MV-4-11 (cell line): ENCODE measurements around the gene ZNF322.

ENCODE experiments used
- DNase-seq: peaks from one replicate; lab custom pipeline; 2025; lab: John Stamatoyannopoulos, UW

The ZNF322 gene

DNA sequence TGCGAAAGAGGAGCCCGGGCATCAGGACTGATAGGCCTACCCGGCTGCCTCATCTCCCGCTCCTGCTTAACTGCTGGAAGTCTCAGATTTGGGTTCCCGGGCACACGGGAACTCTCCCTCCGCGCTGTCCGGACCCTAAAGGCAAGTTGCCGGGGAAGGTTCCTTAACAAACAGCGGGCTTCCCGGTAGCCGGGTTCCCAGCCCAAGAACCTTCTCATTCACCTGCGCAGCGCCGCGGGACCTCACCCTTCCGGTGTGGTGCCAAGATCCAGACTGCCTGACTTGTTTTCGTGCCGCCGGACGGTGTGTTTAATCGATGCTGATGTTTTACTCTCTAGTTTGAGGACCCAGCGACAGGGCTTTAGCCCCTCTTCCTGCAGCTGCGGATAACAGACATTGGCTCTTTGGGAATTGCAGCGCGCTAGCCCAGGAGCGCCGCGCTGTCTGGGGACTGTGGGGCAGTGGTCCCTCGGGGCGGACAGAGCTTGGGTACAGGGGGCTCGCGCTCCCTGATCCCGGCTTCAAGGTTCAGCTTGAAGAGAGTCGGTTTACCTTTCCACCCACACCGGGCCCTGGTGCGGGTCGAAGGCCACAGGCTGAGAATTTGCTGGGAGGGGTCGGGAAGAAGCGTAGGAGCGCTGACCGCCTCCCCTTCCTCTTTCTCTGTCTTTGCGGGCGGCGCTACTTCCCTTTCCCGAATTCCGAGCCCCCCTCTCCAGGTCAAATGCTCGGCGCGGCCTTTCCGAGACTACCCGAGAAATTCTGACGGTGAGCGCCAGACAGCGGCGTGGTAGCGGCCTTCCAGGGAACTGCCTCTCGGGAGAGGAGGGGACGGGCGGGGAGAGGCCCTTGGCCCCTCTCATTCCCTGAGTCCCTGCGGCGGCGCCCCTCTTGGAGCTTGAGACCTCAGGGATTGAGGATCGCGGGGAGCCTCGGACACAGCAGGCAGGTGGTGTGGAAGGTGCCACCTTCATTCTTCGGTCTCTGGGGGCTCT lies 45.6 kb downstream of the ZNF322 start:
- no peak for DNase-seq

DNA sequence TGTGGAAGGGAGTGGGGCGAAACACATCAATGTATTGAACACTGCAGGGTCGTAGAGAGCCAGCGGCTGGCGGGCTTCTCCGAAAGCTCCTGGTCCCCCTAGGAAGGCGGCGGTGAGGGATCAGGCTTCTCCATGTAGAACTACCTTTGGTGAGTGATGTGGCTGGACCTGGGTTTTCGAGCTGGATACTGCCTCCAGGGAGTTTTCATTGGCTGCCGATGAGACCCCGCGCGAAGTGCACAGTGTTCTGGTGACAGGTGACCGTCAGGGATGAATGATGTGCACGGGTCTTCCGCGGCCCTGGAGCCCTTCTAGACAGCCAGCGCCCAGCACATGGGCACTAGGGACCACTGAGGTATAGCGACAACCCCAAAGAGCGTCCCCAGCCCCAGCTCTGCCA lies 46.3 kb downstream of the ZNF322 start:
- no peak for DNase-seq

DNA sequence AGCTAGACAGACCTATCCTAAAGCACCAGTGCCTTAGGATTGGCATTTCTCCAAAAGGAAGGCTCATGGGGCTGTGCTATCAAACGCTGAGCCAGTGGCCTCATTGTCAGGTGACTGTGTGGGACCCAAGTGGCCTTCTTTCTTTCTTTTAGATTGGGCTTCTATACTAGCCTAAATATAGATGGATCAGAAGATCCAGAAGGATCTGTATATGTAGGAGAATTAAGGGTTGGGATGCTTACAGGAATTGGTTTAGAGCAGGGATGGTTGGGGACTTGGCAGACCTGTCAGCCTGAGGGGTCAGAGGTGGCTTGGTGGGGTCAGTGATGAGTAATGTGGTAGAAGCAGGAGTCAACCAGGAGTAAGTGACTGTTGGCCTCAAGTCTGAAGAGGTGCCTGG lies 47.9 kb downstream of the ZNF322 start:
- no peak for DNase-seq

DNA sequence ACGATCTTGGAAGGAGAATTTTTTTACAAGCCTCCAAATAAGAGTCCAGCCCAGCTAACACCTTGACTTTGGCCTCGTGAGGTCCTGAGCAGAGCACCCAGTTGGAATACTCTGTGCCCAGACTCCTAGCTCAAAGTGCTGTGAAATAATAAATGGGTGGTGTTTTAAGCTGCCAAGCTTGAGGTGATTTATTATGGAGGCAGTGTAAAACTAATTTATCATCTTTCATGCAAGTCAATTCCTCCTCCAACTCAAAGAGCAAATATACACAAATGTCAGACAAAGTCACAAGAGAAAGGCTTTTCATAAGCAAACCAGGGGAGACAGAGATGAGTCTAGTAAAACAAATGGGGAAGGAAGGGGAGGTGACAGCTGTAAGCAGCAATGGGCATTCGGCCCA lies 50.1 kb downstream of the ZNF322 start:
- DNase-seq: no peak

DNA sequence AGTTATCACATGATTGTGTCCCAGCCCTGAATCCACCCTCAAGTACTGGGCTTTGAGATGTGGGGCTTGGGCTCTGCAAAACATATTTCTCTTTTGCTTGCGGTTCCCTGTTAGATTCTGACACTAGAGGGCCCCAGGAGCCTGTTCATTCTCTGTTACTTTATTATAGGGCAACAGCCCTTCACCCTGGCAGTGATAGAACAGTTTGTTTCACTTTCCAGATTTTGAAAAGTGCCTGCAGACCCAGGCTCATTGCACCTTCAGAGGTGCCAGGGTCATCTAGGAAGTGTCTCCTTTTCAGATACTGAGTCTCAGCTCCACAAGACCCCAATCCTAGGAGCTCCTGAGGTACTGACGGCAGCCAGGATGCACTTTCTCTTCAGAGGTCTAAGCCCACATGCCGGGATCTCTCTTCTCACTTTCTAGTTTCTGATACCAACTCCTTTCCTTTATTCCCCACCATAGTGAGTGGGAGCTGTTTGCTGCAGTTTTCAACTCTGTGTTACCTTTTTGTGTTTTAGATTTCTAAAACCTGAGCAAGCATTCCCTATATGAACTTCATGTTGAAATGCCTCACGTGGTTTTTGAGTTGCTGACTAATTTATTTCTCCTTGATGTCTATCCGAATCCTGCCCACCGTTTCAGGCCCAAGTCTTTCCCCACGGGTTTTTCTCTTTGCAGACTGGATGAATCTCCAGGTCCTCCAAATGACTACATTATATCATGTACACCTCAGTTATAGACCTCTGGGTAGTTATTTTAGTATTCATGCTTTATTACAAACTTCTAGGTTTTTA lies 51.9 kb downstream of the ZNF322 start:
- DNase-seq: peak; percentile 58

DNA sequence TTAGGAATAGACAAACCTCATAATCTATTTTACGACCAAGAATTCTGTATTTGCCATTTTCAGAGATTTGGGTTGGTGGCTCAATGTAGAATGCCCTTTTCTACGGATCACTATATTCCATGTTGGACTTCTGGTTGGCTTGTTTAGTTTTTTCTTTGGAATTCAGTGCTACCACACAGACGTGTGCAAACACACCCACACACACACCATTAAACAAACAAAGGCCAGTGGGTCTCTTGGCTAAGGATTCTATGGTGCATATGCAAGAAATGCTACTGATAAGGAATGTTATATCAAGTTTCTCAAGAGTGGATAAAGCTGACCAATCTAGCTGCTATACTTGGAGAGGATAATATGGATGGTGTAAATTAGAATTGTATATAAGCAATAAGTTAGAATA lies 54.7 kb downstream of the ZNF322 start:
- DNase-seq: no peak

DNA sequence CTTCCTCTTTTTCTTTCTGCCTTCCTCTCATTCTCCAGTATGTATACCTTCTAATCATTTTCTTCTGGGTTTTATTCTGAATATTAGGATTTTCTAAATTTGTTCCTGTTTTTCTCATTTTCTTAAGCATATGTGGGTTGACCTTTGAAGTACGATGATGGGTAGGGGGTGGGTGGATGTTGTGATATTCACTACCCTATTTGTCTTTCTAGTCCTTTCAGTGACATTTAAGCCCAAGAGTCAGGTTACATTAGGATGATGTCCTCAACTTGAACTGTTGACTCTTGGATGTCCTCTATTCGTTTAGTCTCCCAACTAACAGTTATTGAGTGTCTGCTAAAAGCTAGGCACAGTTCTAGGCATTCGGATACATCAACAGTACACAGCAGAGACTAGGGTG lies 55.5 kb downstream of the ZNF322 start:
- DNase-seq: no peak

DNA sequence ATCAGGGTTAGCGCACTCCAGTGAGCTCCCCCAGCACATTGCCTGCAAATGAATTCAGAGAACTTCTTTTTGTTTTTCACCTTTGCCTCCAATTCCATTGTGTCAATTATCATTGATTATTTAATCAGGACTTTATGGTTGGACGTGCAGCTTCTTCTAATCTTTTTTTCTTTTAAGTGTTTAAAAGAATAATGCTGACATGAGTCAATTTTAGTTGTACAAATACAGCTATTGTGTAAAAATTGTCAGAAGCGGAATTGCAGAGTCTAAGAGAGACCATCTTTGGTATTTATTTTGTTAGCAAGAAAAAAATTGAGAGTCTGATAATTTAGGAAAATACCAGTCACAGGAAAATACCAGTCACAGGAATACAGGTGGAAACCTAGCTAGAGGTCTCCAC lies 57.3 kb downstream of the ZNF322 start:
- DNase-seq: no peak

DNA sequence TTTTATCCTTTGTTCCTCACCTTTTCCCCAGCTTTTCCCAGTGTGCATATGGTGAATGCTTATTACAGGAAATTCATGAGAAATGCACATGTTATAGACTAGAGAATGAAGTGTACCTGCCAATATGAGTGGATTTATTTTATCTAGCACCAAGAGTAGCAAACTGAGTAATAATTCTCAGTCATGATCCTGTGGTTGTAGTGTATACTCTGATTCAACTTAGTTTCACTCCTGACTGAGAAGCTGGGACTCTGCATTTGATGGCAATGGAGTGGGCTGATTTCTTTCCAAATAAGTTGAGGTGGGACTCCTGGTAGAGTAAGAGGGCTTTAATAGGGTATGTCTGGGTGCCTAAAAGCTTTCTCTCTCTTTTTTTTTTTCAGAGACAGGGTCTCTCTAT lies 58.8 kb downstream of the ZNF322 start:
- no peak for DNase-seq

DNA sequence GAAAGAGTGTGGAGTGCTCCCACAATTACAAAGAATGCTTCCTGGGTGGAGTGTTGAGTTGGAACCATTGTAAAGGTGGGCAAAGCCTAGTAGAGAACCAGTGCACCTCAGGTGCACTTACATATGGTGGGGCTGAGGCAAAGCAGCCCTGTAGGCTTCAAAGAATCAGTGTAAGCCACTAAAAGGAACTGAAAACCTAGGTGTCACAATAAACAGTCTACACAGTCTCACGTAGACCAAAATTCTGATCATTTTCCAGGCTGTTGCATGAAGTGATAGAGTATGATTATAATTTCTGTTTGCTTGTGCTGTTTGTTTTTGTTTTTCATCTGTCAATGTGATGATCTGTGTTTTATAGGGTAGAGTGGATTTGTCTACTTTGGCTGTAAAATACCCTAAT lies 60.0 kb downstream of the ZNF322 start:
- DNase-seq: no peak

DNA sequence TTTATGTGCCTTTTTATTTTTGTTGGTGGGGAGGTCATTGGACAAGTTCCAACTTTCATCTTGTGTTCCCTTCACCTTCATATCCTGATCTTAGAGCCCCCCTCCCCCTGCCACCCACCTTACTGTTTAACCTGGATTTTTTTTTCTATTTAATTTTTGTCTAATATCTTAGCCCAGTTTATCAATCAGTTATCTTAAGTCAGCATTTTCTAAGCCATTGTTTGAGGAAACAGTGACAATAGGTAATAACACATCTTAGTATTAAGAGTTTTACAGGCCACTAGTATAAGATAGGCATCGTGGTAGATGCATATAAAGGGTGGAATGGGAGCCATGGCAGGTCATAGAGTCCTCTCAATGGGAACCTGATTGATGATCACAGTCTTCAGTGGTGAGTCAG lies 60.4 kb downstream of the ZNF322 start:
- DNase-seq: no peak

DNA sequence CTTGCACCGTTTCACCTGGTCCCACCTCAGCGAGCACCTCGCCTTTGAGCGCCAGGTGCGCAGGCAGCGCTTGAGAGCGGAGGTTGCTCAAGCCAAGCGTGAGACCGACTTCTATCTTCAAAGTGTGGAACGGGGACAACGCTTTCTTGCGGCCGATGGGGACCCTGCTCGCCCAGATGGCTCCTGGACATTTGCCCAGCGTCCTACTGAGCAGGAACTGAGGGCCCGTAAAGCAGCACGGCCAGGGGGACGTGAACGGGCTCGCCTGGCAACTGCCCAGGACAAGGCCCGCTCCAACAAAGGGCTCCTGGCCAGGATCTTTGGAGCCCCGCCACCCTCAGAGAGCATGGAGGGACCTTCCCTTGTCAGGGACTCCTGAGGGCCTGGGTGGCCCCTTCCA lies 61.3 kb downstream of the ZNF322 start:
- no peak for DNase-seq

DNA sequence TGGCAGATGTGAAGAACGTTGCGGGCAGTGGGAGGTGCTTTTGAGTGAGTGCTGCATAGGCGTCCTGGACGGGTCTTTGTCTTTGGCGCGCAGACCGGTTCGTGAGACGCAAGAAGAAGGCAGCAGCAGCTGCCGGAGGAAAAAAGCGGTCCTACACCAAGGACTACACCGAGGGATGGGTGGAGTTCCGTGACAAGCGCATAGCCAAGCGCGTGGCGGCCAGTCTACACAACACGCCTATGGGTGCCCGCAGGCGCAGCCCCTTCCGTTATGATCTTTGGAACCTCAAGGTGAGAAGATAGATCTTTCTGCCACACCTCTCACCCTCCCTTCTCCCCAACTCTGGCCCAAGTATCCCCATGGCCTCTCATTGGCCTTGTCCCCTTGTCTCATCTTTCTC lies 61.7 kb downstream of the ZNF322 start:
- no peak for DNase-seq

DNA sequence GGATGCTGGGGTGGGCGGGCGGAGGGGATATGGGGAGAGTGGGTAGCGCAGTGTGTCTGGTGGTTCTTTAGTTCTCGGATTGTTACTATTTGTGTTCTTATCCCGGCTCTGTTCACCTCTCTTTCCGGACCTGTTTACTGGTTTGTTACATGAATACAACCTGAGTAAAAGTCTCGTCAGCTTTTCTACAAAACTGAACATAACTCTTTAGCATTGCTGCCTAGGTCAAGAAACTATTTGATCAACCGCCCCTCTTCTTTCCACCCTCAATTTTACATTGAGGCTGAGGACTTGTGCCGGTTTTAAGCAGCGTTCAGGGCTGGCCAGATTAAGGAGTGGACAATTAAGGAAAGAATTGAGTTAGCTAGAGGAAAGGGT lies 62.2 kb downstream of the ZNF322 start:
- DNase-seq: no peak

DNA sequence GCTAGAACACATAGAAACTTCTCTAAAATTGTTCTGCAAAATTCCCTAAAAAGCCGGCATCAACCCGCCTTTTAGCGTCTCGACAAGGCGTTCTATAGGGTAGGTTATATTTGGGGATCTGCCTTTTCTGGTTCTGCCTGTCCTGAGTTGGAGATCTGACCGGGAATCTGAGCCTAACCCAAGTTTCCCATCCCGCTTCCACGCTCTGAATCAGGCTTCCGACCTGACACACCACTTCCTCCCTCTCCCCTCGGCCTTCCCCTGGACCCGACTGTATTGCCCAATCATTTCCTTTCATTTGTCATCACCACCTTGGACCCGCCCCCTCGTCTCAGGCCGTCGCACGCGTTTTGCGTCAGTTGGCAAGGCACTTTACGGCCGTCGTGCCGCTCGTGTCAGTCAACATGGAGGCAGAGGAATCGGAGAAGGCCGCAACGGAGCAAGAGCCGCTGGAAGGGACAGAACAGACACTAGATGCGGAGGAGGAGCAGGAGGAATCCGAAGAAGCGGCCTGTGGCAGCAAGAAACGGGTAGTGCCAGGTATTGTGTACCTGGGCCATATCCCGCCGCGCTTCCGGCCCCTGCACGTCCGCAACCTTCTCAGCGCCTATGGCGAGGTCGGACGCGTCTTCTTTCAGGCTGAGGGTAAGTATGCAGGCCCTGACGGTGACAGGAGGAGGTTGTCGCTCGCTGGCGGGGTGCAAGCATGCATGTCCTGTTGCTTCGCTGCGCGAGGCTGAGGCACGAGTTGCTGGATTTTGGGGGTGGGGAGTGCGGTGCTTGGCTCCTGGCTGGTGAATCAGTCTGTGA lies 62.8 kb downstream of the ZNF322 start, which contains the start of gene ABT1:
TSS of gene ABT1 (plus strand) at position 375 of the 810 bp plus-strand sequence. CDS start at position 405, 30 bp downstream.
- DNase-seq: peak; percentile 96

DNA sequence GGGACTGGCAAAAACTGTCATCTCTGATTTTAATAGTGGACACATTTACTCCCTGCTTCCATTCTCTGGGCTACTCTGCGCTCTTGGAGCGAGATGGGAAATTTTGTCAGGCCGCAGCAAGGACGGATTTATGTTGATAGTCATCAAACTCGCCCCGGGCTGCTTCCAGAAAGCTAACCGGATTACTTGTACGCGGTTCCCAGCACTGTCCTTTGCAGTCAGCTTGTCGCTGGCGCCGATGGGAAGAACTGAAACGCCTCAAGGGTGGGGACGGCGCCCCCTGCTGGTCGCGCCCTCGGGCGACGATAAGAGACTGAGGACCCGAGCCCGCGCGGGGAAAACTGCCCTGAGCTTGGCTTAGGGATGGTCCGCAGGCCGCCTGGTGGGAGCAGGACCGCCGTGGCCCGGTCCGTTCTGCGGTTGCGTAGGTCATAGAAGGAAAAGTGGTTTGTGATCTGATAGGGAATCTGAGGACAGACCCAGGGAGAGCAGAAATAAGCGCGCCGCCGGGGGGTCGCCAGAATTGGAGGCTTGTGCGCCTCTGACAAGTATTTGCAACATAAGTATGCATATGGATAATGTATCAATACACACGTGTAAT lies 63.8 kb downstream of the ZNF322 start:
- DNase-seq: peak; percentile 77

DNA sequence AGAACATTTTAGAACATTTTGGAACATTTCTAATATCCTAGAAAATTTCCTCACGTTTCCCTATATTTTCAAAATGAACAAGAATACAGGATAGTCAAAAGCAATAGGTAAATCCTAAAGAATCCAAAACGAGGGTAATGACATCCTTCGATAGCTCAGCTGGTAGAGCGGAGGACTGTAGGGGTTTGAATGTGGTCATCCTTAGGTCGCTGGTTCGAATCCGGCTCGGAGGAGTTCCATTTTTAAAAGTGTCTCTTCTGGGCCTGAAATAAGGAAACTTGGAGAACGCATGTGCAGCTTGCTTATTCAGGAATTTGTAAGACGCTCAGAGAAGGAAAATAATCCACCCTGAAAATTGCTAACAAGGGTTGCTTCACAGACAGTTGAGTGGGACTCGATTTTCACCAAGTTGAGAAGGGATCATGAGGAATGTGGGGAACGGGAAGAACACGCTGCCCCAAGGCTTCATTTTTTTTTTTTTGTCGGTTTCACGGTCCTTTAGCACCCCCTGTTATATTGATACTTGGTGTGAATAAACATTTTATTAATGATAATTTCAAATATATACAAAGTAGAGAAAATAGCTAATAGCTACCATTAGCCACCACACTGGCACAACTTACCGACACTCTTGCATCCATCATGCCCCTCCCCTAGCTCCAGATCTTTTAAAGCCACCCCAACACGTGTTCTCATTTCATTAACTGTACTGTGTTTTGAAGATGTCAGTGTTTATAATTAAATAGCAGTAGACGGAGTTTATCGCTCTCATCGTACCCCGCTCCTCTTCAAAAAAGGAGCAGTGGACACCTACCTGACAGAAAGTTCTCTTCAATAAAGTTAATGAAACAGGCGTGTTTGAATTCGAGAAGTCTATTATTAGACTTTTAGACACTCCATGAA lies 64.6 kb downstream of the ZNF322 start:
- DNase-seq: peak; percentile 76

DNA sequence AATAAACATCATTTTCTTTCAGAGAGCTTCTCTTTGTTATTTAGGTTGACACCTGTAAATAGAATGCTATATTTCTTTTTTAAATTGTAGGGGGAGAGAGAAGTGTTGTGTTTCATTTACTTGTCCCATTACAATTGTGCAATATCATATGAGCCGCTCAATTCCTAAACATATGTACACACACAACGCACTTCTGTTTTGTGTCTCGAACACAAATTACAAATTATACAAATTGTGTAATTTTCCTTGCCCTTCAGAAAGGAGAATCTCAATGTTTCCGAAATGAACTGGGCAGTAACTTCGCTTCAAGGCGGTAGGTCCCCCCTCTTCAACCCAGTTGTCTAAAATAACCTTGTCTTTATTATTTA lies 65.4 kb downstream of the ZNF322 start:
- peak; percentile 26 for DNase-seq

DNA sequence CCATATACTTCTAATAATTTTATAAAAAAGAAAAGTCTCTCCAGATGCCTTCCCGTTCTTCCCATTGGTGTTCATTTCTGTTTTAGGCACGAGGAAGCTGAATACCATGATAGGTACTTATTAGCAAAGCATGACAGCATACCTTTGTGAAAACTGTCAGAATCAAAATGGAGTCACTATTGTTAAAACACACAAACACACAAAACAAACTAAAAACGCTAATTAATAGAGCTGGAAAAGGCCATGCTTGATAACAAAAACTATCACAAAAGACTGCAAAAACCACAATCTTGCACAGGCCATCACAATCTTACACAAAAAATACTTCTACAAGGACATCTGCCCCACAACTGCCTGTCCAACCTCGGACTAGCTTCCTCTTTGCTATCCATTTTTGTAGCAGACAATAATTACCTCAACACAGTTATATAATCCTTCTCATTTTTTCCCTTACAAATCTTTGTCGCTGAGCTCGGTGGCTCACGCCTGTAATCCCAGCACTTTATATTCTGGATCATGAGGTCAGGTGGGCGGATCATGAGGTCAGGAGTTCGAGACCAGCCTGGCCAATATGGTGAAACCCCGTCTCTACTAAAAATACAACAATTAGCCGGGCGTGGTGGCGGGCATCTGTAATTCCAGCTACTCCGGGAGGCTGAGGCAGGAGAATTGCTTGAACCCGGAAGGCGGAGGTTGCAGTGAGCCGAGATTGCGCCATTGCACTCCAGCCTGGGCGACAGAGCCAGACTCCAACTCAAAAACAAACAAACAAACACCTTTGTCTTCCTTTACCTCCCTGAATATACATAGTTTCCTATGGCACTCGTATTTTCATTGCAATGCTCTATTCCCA lies 66.0 kb downstream of the ZNF322 start:
- DNase-seq: peak; percentile 52

DNA sequence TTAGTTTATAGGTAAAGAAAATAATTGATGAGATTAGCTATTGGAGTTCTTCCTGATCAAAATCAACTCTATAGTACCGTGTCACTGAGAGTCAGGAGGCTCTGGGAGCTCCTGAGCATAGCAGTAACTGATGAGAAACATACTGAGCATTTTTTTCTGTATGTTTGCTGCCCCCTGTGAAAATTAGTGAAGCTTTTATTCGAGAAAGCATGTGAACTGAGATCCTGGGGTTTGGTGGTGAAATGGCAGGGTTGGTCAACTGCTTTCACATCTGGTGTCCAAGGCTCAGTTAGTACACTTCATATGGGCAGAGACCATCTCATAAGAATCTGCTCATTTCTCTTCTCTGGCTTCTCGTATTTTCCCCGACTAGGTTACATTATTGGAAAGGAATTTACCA lies 66.9 kb downstream of the ZNF322 start:
- peak; percentile 60 for DNase-seq
